Skeletal muscle tissue (tissue), 4 donors: ENCODE data around the gene ANKRD18B. TPM values are rescaled to one million over a fixed set of nuclear protein-coding genes. Genes with fewer than 3 reads are reported as not detected.
"Not testable (repeated sequence)": the region's sequence is repeated elsewhere in the genome, so short reads cannot be mapped to it uniquely, and the experiment has no call there.

Experiments used
- H3K27ac ChIP-seq: one replicate; pipeline ENCODE4 v1.7.0; 2013; ENCODE audit warnings: mild to moderate bottlenecking, low read depth, low read length, inconsistent platforms
- H3K27me3 ChIP-seq, 3 donors: one replicate each; pipeline ENCODE4 v1.7.0; 2013; ENCODE audit warnings: low read length in 3 of 3; ENCODE audit not compliant: control insufficient read depth in 3 of 3, insufficient read depth in 3 of 3
- H3K36me3 ChIP-seq, 3 donors: one replicate each; pipeline ENCODE4 v1.7.0; 2013; ENCODE audit warnings: low read length in 3 of 3; ENCODE audit not compliant: control insufficient read depth in 3 of 3, insufficient read depth in 3 of 3
- H3K4me1 ChIP-seq, 3 donors: one replicate each; pipeline ENCODE4 v1.7.0; 2013; ENCODE audit warnings: low read length in 3 of 3, mild to moderate bottlenecking in 3 of 3; ENCODE audit not compliant: control insufficient read depth in 3 of 3, insufficient read depth in 3 of 3
- H3K4me3 ChIP-seq, 3 donors: one replicate each; pipeline ENCODE4 v1.7.0; 2013; ENCODE audit warnings: low read length in 3 of 3
- H3K9ac ChIP-seq, 3 donors: one replicate each; pipeline ENCODE4 v1.7.0; 2013; ENCODE audit warnings: low read length in 3 of 3, mild to moderate bottlenecking in 3 of 3, moderate library complexity in 2 of 3, low read depth in 1 of 3
- H3K9me3 ChIP-seq, 3 donors: one replicate each; pipeline ENCODE4 v1.7.0; 2013; ENCODE audit warnings: low read length in 3 of 3; ENCODE audit not compliant: control insufficient read depth in 3 of 3
- total RNA-seq: library from RNA; depleted of rRNA; stranded (reverse); fragments of >200 nt; gene quantifications from one replicate; pipeline ENCODE4 v1.2.3, GENCODE V29; 2014
- donor health status: Osteomylitis.

The ANKRD18B gene
- total RNA-seq, 1 donor from 2014 or later: not detected

GRCh38 chr9:33600911-33601310 is 76.9 kb downstream of the ANKRD18B start:
- H3K9me3 ChIP-seq, H3K27ac ChIP-seq, H3K27me3 ChIP-seq, H3K36me3 ChIP-seq, H3K4me3 ChIP-seq, H3K9ac ChIP-seq, H3K4me1 ChIP-seq: not testable (repeated sequence)

- not testable (repeated sequence) for H3K9ac ChIP-seq, H3K27me3 ChIP-seq, H3K9me3 ChIP-seq, H3K36me3 ChIP-seq, H3K27ac ChIP-seq, H3K4me1 ChIP-seq, H3K4me3 ChIP-seq
These were observed 80.2 kb downstream of the ANKRD18B start for GRCh38 chr9:33604249-33604648.

DNA sequence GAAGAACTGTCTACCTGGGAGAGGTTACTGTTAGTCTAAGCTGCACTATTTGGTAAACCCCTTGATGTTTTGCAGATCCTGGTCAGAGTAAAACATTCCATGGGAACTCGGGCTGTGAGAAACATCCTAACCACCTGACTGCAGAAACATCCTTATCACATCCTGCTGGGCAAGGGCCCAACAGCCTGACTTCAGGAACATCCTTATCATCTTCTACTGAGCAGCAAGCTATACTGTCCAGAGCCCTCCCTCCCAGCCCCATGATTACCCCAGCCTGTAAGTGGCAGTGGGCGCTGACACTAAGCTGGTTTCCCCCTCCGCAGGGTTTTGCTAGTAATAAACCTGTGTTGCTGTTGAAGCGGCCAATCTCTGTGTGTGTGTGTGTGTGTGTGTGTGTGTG is 80.9 kb downstream of the ANKRD18B start:
- not testable (repeated sequence) for H3K4me1 ChIP-seq, H3K36me3 ChIP-seq, H3K9me3 ChIP-seq, H3K4me3 ChIP-seq, H3K27ac ChIP-seq, H3K27me3 ChIP-seq, H3K9ac ChIP-seq

DNA sequence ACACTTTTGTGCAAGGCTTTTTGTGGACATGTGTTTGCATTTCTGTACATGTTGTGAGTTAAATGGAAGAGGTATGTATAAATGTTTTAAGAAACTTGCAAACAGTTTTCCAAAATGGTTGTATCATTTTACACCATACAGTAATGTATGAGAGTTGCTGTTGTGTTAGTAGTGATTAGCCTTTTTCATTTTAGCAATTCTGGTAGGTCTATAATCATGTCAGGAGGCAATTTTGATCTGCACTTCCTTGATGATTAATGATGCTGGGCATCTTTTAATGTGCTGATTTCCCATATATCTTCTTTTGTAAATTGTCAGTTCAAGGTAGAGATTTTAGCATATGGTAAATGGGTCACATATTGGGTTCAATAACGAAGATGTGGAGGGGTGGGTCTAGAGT is 87.3 kb downstream of the ANKRD18B start:
- Histone ChIP-seq H3K4me1 (no peaks in the 10 kb centered on the region), H3K36me3 (no peaks in the 10 kb centered on the region), H3K4me3 (no peak overlapping the region), H3K27me3 (peaks cover 0 to 3% (median 0%) of the 10 kb centered on the region in 3 donors), H3K27ac (no peak overlapping the region), H3K9ac (no peak overlapping the region), H3K9me3 (no peaks in the 10 kb centered on the region)

DNA sequence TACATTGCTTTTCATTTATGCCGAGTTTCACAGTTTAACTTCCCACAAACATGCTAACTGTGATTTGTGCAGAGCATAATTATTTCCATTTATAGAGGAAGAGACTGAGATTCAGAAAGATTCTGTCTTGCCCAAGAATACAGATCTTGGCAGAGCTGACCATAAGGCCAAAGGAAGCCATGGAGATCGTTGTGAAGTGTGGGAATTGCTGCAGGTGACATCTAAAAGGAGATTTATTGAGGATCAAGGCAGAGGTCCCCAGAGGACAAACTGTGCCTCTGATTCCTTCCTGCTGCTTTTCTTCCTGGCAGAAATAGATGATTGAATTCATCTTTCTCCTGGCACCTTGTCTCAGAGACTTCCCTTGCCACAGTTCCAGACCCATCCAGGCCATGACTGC is 88.4 kb downstream of the ANKRD18B start:
- not testable (repeated sequence) for H3K36me3 ChIP-seq, H3K9ac ChIP-seq, H3K4me3 ChIP-seq, H3K9me3 ChIP-seq, H3K27ac ChIP-seq, H3K4me1 ChIP-seq, H3K27me3 ChIP-seq

DNA sequence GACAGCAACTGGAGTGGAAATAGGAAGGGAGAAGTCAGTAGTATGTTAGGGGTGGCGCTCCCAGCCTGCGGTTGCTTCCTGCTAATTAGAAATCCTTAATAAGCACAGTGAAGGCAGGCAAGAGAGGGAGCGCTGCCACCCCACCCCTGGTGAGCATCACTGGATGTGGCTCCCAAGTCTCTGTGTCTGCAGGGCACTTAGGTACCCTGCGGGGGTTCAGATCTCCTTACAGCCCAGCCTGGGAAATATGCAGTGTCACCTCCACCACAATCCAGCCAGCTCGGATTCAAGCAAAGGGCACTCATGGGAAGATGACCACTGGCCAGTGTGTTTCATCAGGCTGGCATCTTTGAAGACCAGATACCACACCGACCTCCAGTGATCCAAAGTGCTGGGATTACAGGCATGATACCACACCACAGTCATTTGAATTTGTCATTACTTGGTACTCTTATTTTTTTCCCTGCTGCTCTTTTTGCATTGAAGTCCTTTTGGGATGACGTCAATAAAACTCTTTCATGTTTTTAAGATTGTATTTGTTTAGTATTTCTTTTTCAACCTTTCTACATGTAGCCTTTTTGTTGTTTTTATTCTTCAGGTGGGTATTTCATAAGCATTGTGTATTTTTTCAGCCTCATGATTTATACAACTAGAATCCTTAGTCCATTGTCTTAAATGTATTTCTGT is 90.1 kb downstream of the ANKRD18B start:
- no peaks in the 10 kb centered on the region for H3K9me3 ChIP-seq
- H3K36me3 ChIP-seq: no peaks in the 10 kb centered on the region
- H3K27ac ChIP-seq: no peak overlapping the region
- no peak overlapping the region for H3K9ac ChIP-seq
- H3K4me3 ChIP-seq: no peak overlapping the region
- H3K27me3 ChIP-seq: peaks cover 0 to 6% (median 0%) of the 10 kb centered on the region in 3 donors
- peaks cover 0 to 3% (median 0%) of the 10 kb centered on the region in 3 donors for H3K4me1 ChIP-seq

DNA sequence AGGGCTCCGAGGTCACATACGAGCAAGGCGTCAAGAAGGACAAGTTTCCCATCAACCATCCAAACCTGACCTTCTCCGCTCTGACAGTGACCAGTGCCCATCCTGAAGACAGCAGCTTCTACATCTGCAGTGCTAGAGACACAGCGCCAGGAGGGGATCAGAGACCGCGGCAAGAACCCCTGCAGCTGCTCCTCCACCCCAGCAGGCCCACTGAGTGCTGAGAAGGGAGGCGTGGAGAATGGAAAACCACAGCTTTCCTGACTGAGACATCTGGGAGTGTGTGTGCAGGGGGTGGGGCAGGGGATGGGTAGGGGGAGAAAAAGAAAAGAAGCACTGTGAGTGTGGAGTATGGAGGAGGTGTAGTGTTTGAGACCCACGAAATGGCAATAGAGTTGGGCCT is 94.3 kb downstream of the ANKRD18B start:
- H3K4me1 ChIP-seq: peaks cover 3 to 18% (median 6%) of the 10 kb centered on the region in 3 donors
- H3K27ac ChIP-seq, H3K9ac ChIP-seq, H3K9me3 ChIP-seq, H3K4me3 ChIP-seq, H3K36me3 ChIP-seq, H3K27me3 ChIP-seq: not testable (repeated sequence)

GRCh38 chr9:33619666-33620404 is 95.8 kb downstream of the ANKRD18B start:
- Histone ChIP-seq H3K4me1 (peaks cover 3 to 21% (median 6%) of the 10 kb centered on the region in 3 donors), H3K9ac (no peak overlapping the region), H3K27me3 (peaks cover 0 to 6% (median 3%) of the 10 kb centered on the region in 3 donors), H3K27ac (no peak overlapping the region), H3K4me3 (no peak overlapping the region), H3K36me3 (no peaks in the 10 kb centered on the region), H3K9me3 (no peaks in the 10 kb centered on the region)

- Histone ChIP-seq H3K4me3 (peak overlapping the region; percentile 2 to 23 (median 16)), H3K36me3 (no peaks in the 10 kb centered on the region), H3K27me3 (peaks cover 0 to 4% (median 3%) of the 10 kb centered on the region in 3 donors), H3K4me1 (peaks cover 3 to 21% (median 6%) of the 10 kb centered on the region in 3 donors), H3K27ac (peak overlapping the region; percentile 7), H3K9me3 (no peaks in the 10 kb centered on the region), H3K9ac (no peak overlapping the region)
These were observed 96.8 kb downstream of the ANKRD18B start for GRCh38 chr9:33620738-33621439.
